Endothelial cell of umbilical vein (primary cell): ENCODE data around the gene SLC24A3. TPM values are rescaled to one million over a fixed set of nuclear protein-coding genes. Genes with fewer than 3 reads are reported as not detected.

Experiments used
- BruUV-seq: library from RNA; stranded (reverse); fragments of 400-500 nt; replicated peaks from 2 replicates; lab custom pipeline; 2021; lab: Mats Ljungman, UMichigan
- CTCF ChIA-PET: fragments of 300-600, 350-600 bp; sonication (Branson Sonifier 250); formaldehyde crosslinking; loops from one replicate; lab custom pipeline; 2021; ENCODE audit warnings: antibody characterized with exemption, inconsistent platforms; lab: Charles Lee
- POLR2A ChIA-PET: fragments of 300-600, 350-600 bp; sonication (Branson Sonifier 250); formaldehyde crosslinking; loops from one replicate; lab custom pipeline; 2021; ENCODE audit warnings: antibody characterized with exemption, inconsistent platforms; lab: Charles Lee
- DNase-seq: peaks from one replicate; pipeline ENCODE4 v3.0.0-alpha.2; 2011; ENCODE audit warnings: low read depth, low spot score
- FAIRE-seq: peaks from 2 replicates; lab custom pipeline; 2011; peaks lifted over from hg19 to GRCh38; lab: Jason Lieb, UNC
- H2AFZ ChIP-seq: 2 replicates; pipeline ENCODE4 v1.6.0; 2012; ENCODE audit warnings: low read depth, low read length, control low read depth, inconsistent platforms
- H3K27ac ChIP-seq: 2 replicates; pipeline ENCODE4 v1.5.1; 2011; ENCODE audit warnings: low read depth, mild to moderate bottlenecking, control low read depth, low read length, moderate library complexity; ENCODE audit not compliant: insufficient read depth
- H3K27me3 ChIP-seq, 2 experiments: 2 replicates each; pipeline versions ENCODE4 v1.6.0 to v1.6.1; 2011; ENCODE audit warnings: low read length in 2 of 2, mixed read lengths in 1 of 2; ENCODE audit not compliant: control insufficient read depth in 2 of 2, insufficient read depth in 2 of 2
- H3K36me3 ChIP-seq, 2 experiments: 2 replicates in 1 of 2; 3 replicates in 1 of 2; pipeline ENCODE4 v1.5.1; 2011; ENCODE audit warnings: low read length in 2 of 2, mild to moderate bottlenecking in 1 of 2, moderate library complexity in 1 of 2; ENCODE audit not compliant: control insufficient read depth in 2 of 2, insufficient read depth in 2 of 2; ENCODE audit errors: extremely low read depth in 1 of 2
- H3K4me1 ChIP-seq: 3 replicates; pipeline ENCODE4 v1.5.1; 2011; ENCODE audit warnings: mild to moderate bottlenecking, low read length; ENCODE audit not compliant: control insufficient read depth, insufficient read depth; ENCODE audit errors: extremely low read depth
- H3K4me2 ChIP-seq: 2 replicates; pipeline ENCODE4 v1.6.1; 2011; ENCODE audit warnings: low read length, control low read depth, mixed read lengths; ENCODE audit not compliant: insufficient read depth
- H3K4me3 ChIP-seq, 3 experiments: fragments of 200-600 bp in 1 of 3; sonication (generic), shearing (Covaris generic) in 1 of 3; replicated peaks in 1 of 3; 2 replicates each; pipeline ENCODE4 v1.5.1; 2011 to 2016; ENCODE audit warnings: control low read depth in 3 of 3, low read length in 3 of 3, mild to moderate bottlenecking in 2 of 3, inconsistent platforms in 1 of 3, low read depth in 1 of 3, moderate library complexity in 1 of 3; ENCODE audit not compliant: insufficient read depth in 1 of 3
- H3K79me2 ChIP-seq: 2 replicates; pipeline ENCODE4 v1.6.0; 2012; ENCODE audit warnings: low read length, inconsistent platforms; ENCODE audit not compliant: control insufficient read depth, insufficient read depth
- H3K9ac ChIP-seq: replicated peaks from 2 replicates; pipeline ENCODE3; 2011; ENCODE audit warnings: low read length, control low read depth; ENCODE audit not compliant: insufficient read depth; ENCODE audit errors: extremely low read depth
- H3K9me1 ChIP-seq: replicated peaks from 3 replicates; pipeline ENCODE4 v1.6.0; 2011; ENCODE audit warnings: mild to moderate bottlenecking, low read length; ENCODE audit not compliant: control insufficient read depth, insufficient read depth; ENCODE audit errors: extremely low read depth
- H3K9me3 ChIP-seq: replicated peaks from 2 replicates; pipeline ENCODE4 v1.5.1; 2012; ENCODE audit warnings: low read length, inconsistent platforms; ENCODE audit not compliant: control insufficient read depth, insufficient read depth
- H4K20me1 ChIP-seq: replicated peaks from 2 replicates; pipeline ENCODE3; 2011; ENCODE audit warnings: mild to moderate bottlenecking, low read length; ENCODE audit not compliant: control insufficient read depth, insufficient read depth; ENCODE audit errors: extremely low read depth
- EZH2 ChIP-seq: IDR thresholded peaks from 2 replicates; pipeline ENCODE4 v1.6.1; 2012; ENCODE audit warnings: borderline replicate concordance, low read depth, mild to moderate bottlenecking, moderate library complexity, low read length, inconsistent platforms; ENCODE audit not compliant: severe bottlenecking
- FOS ChIP-seq: IDR thresholded peaks from 2 replicates; pipeline ENCODE4 v1.6.1; 2011; ENCODE audit warnings: mild to moderate bottlenecking, low read length, moderate library complexity, borderline replicate concordance; ENCODE audit not compliant: insufficient read depth
- GATA2 ChIP-seq: IDR thresholded peaks from 2 replicates; pipeline ENCODE4 v1.7.0; 2011; ENCODE audit warnings: low read depth, mild to moderate bottlenecking, moderate library complexity, mixed read lengths, low read length; ENCODE audit not compliant: insufficient read length, insufficient read depth
- JUN ChIP-seq: IDR thresholded peaks from 2 replicates; pipeline ENCODE4 v1.6.1; 2011; ENCODE audit warnings: borderline replicate concordance, low read depth; ENCODE audit not compliant: insufficient read length, insufficient read depth
- MYC ChIP-seq: IDR thresholded peaks from one replicate; pipeline ENCODE4 v1.6.1; 2011; ENCODE audit warnings: mild to moderate bottlenecking, low read depth, low read length
- POLR2A ChIP-seq: IDR thresholded peaks from 2 replicates; pipeline ENCODE4 v1.6.1; 2012; ENCODE audit warnings: low read depth, mild to moderate bottlenecking, control low read depth, low read length
- POLR2AphosphoS5 ChIP-seq: IDR thresholded peaks from 2 replicates; pipeline ENCODE4 v1.6.1; 2012; ENCODE audit warnings: low read depth, mild to moderate bottlenecking, control low read depth, low read length, moderate library complexity; ENCODE audit not compliant: insufficient read depth
- dilution Hi-C: fragments of 300-500 bp; cut with MboI; formaldehyde crosslinking; loops from one replicate; pipeline ENCODE4 v1.15.0; 2019; ENCODE audit warnings: low sequenced_read_pairs; ENCODE audit not compliant: extremely low pct_ligation_motif_present
- intact Hi-C: fragments of 100-400 bp; cut with micrococcal nuclease; formaldehyde crosslinking; loops from one replicate; pipeline ENCODE4 v1.10.0; 2022
- polyA plus RNA-seq, 4 experiments: library from polyadenylated mRNA; depleted of rRNA in 3 of 4; stranded (reverse) in 3 of 4; unstranded in 1 of 4; fragments of >200 nt; gene quantifications; 2 replicates each; pipeline versions ENCODE4 v1.2.1 to v1.2.3, GENCODE V29; 2011 to 2012; ENCODE audit warnings: missing spikeins in 1 of 4
- total RNA-seq: library from RNA; stranded (reverse); gene quantifications from 2 replicates; pipeline ENCODE4 v1.2.3, GENCODE V29; 2021
- TF ChIP-seq, protein P1 (sequence below), 2 donors: IDR thresholded peaks; 1 replicate in 1 of 2; 2 replicates in 1 of 2; pipeline ENCODE4 v1.5.1; 2011; ENCODE audit warnings: low read length in 2 of 2, mild to moderate bottlenecking in 2 of 2, moderate library complexity in 2 of 2, control low read depth in 1 of 2, inconsistent platforms in 1 of 2, low read depth in 1 of 2; ENCODE audit not compliant: insufficient read depth in 1 of 2; ENCODE audit errors: extremely low read depth in 1 of 2
- TF ChIP-seq, protein P2 (sequence below): IDR thresholded peaks from 2 replicates; pipeline ENCODE4 v1.6.1; 2011; ENCODE audit not compliant: insufficient read depth, insufficient read length

The SLC24A3 gene
- total and polyA plus RNA-seq, 2 donors (not counting 3 experiments of a cell fraction or from before 2014, with no cell fraction given) = not detected

DNA sequence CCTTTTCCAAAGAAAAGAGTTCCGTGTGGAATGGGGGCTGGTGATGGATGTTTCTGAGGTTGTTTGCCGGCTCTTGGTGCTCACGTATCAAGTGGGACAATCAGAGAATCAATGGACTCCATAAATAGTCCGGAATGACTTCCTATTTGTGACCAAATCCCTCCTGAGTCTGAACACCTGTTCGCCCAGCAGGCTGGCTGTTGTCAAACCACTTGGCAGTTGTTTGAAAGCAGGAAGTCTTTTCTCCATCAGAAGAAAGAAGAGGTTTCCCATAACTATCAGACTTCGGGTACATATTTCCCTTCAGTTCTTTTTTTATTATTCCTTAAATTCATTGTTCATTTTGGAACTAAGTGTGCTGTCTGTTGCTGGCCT lies 390.9 kb downstream of the SLC24A3 start:
- Histone ChIP-seq H3K9me3 (no peaks in the 10 kb centered on the region), H3K4me1 (no peaks in the 10 kb centered on the region), H3K4me2 (no peak overlapping the region), H3K79me2 (no peaks in the 10 kb centered on the region), H3K4me3 (no peak overlapping the region), H2AFZ (no peak overlapping the region), H3K36me3 (no peaks in the 10 kb centered on the region), H3K9me1 (no peaks in the 10 kb centered on the region), H3K27ac (no peak overlapping the region), H3K27me3 (no peaks in the 10 kb centered on the region), H4K20me1 (no peaks in the 10 kb centered on the region), H3K9ac (no peak overlapping the region)
- intact Hi-C loops (no loop called here), dilution Hi-C loops (no loop called here)
- POLR2A ChIA-PET = no interaction called here
- no TSS peak for BruUV-seq
- no peak for FAIRE-seq
- CTCF ChIA-PET = no interaction called here
- no peak for TF ChIP-seq MYC
- TF ChIP-seq EZH2 = no peak
- no peak for TF ChIP-seq GATA2
- TF ChIP-seq, protein P1, sequence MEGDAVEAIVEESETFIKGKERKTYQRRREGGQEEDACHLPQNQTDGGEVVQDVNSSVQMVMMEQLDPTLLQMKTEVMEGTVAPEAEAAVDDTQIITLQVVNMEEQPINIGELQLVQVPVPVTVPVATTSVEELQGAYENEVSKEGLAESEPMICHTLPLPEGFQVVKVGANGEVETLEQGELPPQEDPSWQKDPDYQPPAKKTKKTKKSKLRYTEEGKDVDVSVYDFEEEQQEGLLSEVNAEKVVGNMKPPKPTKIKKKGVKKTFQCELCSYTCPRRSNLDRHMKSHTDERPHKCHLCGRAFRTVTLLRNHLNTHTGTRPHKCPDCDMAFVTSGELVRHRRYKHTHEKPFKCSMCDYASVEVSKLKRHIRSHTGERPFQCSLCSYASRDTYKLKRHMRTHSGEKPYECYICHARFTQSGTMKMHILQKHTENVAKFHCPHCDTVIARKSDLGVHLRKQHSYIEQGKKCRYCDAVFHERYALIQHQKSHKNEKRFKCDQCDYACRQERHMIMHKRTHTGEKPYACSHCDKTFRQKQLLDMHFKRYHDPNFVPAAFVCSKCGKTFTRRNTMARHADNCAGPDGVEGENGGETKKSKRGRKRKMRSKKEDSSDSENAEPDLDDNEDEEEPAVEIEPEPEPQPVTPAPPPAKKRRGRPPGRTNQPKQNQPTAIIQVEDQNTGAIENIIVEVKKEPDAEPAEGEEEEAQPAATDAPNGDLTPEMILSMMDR (IDR thresholded peaks at IDR 0.05; ENCODE audit: extremely low read depth in 1 of 2, insufficient read depth in 1 of 2, low read depth in 1 of 2, low read length in 2 of 2) = no peak
- TF ChIP-seq JUN = no peak
- TF ChIP-seq, protein P2, sequence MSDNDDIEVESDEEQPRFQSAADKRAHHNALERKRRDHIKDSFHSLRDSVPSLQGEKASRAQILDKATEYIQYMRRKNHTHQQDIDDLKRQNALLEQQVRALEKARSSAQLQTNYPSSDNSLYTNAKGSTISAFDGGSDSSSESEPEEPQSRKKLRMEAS = no peak
- TF ChIP-seq POLR2A = no peak
- TF ChIP-seq POLR2AphosphoS5 = no peak
- no peak for TF ChIP-seq FOS
- DNase-seq = no peak
